GM12892 (cell line): ENCODE measurements around the gene SEC14L1.

ENCODE experiments used
- POLR2A ChIP-seq: IDR thresholded peaks from 2 replicates; pipeline ENCODE4 v1.6.1; 2011; ENCODE audit warnings: low read depth, low read length, control low read depth
- TAF1 ChIP-seq: IDR thresholded peaks from 2 replicates; pipeline ENCODE4 v1.6.1; 2011; ENCODE audit warnings: low read depth, mild to moderate bottlenecking, control low read depth, low read length, borderline replicate concordance

GRCh38 chr17:77109764-77110359 is 30.9 kb upstream of the SEC14L1 start:
- no peak for TF ChIP-seq POLR2A
- no peak for TF ChIP-seq TAF1
